OCI-LY7 (cell line): ENCODE measurements around the gene HLF.

ENCODE experiments used
- EZH2phosphoT487 ChIP-seq: fragments of 200-600 bp; sonication (generic); IDR thresholded peaks from 2 replicates; pipeline ENCODE4 v1.6.1; 2018; ENCODE audit warnings: low read depth, borderline replicate concordance, mild to moderate bottlenecking, mixed run types, antibody characterized with exemption, low read length, moderate library complexity, mixed read lengths
- TF ChIP-seq, protein P1 (sequence below): fragments of 200-600 bp; sonication (generic); conservative IDR thresholded peaks from 2 replicates; pipeline ENCODE4 v1.5.1; 2014; ENCODE audit warnings: mild to moderate bottlenecking, antibody characterized with exemption, low read length, moderate library complexity, mixed read lengths

DNA sequence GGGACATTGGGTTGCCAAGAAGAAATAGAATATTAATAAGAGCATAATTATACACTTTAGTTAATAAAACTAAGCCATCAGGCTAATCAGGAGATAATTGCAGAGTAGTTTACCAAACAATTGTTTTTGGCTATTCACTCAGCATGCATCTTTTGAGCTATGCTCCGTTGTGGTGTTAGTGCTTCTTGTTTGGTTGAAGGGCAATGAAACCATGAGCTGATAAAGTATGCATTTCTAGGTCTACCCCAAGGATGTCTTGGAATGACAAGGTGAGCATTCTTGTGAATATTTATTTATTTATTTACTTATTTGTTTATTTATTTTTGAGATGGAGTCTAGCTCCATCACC is 6.4 kb downstream of the HLF start:
- TF ChIP-seq, protein P1, sequence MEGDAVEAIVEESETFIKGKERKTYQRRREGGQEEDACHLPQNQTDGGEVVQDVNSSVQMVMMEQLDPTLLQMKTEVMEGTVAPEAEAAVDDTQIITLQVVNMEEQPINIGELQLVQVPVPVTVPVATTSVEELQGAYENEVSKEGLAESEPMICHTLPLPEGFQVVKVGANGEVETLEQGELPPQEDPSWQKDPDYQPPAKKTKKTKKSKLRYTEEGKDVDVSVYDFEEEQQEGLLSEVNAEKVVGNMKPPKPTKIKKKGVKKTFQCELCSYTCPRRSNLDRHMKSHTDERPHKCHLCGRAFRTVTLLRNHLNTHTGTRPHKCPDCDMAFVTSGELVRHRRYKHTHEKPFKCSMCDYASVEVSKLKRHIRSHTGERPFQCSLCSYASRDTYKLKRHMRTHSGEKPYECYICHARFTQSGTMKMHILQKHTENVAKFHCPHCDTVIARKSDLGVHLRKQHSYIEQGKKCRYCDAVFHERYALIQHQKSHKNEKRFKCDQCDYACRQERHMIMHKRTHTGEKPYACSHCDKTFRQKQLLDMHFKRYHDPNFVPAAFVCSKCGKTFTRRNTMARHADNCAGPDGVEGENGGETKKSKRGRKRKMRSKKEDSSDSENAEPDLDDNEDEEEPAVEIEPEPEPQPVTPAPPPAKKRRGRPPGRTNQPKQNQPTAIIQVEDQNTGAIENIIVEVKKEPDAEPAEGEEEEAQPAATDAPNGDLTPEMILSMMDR: no peak
- no peak for TF ChIP-seq EZH2phosphoT487
